Measurements from ENCODE around the gene FHIP1A.

Gene FHIP1A

DNA sequence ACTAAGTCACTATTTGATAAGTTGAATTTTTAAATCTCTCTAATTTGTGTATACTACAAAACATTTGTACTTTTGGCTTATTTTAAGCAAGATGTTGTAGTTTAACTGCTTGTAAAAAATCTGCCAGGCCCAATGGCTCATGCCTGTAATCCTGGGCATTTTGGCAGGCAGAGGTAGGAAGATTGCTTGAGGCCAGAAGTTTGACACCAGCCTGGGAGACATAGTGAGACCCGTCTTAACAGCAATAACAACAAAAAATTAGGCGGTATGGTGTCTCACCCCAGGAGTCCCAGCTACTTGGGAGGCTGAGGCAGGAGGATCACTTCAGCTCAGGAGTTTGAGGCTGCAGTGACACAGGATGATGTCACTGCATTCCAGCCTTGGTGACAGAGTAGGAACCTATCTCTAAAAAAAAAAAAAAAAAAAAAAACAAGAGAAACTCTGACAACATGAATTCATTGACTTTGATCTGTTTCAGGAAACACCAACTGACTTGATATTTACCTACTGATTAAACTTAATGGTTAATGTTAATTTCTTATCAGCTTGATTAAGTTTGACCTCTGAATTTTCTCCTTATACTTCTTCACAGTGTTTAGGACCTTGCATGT lies 8.9 kb downstream of the FHIP1A start:
- no peak for DNase-seq

DNA sequence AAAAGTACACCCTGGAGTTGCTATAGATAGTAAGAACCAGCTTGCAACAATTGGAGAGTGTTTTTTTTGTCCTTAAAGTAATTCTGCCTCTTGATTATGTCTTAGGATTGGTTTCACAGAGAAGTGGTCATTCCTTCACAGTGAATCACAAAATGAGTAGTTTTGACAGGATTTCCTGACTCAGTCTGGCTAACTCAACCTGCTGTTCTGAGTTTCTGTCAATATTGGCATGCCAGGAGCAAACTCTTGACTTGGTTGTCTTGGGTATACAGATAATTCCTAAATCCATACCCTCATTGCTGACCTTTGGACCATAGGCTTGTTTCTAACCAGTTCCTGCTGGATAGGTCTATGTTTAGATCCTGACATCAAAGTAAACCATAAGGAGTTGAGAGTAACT lies 9.4 kb downstream of the FHIP1A start:
- no peak for DNase-seq

GRCh38 chr4:151418856-151419255 lies 9.9 kb downstream of the FHIP1A start:
- no peak for DNase-seq

- no peak for DNase-seq
Measured at GRCh38 chr4:151420250-151420807, 11.4 kb downstream of the FHIP1A start.

DNA sequence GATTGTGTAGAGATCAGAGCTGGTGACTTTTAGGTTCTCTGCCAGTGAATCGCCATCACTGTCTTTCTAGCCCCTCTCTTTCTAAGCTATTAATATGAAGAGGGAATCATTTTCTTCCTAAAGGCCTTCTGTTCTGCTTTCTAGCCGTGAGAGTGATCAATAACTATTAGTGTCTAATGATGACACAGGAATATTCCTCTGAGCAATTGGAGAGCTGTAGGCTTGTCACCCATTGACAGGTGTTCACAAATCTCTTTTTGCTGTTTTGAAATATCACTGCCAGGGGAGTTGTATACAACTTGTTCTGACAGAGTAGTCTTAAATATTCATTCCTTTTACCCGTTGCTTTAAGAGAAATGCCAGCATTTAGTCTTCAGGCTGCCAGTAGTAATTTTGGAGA lies 13.9 kb downstream of the FHIP1A start:
- DNase-seq: no peak

DNA sequence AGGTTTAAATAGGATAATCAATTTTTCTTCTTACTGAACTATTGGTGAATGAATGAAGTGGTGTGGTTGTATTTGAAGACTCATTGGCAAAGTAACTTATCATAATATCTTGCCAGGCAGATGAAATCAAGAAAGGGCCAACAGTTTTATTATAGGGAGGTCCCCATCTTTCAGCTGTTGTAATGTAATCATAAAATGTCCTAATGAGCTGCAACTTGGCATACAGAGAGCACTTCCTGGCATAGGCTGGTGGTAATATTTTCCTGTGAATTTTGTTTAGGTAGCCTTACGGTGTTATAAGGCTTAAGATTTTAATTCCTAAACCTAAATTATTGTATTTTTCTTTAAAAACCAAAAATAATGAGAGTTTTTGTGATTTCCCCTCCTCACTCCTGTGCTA lies 17.5 kb downstream of the FHIP1A start:
- no peak for DNase-seq

DNA sequence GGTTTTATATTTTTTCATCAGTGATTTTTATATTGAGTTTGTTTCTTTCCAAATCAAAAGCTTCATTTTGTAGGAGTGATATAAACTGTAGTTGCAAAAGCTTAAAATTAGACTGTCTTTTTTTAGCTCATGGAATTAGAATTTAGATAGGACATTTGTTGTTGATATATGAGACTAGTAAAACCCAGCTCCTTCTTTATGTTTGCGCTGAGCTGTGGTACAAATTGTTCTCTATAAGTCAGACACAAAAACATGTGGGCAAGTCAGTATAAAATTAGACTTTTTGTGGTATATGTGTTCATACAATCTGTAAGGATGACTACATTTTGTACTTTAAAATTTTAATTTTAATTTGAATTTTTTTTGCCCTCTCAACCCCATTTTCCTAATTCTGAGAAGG lies 18.3 kb downstream of the FHIP1A start:
- no peak for DNase-seq

DNA sequence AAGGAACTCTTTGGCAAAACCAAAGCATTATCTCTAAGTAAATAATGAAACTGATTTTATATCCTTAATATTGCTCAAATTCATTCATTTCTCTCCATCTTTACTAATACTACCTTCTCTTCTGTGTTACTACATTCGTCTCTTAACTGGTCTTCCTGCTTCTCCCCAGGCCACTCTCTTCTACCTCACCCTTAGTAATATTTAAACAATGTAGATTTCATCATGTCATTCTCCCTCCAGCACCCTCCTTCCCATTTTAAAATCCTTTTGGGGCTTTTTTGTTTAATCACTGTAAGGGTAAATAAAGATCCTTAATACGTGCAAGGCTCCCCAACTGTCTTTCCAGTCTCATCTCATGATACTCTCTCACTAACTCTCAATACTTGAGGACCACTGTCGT lies 19.4 kb downstream of the FHIP1A start:
- DNase-seq: no peak

GRCh38 chr4:151429957-151430570 lies 21.1 kb downstream of the FHIP1A start:
- DNase-seq: no peak

- no peak for DNase-seq
Measured at GRCh38 chr4:151430740-151431457, 21.9 kb downstream of the FHIP1A start.

DNA sequence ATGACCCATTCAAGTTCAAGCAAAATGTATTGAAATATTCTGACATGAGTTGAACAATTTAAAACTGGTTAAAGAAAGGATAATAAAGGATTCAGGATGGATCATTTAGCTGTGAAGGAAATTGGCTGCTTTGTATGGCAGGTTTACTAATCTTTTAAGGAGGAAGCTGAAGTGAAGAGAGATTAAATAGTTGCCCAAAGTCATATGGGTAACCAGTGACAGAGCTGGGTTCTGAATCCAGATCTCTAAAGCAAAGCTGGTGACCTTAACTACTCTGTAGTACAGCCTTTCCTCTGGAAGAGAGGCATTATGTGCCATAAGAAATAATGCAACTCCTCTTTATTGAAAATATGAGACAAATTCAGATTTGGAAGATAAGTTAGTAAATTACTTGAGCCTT lies 22.8 kb downstream of the FHIP1A start:
- no peak for DNase-seq

DNA sequence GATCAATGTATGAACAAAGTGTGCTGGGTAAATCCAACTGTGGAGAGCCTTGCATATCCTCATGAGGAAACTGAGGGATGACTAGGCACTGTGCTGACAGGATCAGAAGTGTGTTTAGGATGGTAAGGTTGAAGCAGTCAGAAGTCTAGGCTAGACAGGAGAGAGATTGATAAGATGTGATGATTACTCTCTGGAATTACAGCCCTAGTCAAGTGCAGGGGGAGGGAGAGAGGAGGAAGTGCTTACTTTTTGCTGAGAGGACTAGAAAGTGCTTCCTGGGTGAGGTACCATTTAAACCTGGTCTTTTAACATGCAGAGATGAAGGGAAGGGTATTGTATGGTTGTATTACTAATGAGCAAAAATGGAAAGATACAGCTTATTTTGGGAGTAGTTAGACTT lies 23.7 kb downstream of the FHIP1A start:
- DNase-seq: no peak

DNA sequence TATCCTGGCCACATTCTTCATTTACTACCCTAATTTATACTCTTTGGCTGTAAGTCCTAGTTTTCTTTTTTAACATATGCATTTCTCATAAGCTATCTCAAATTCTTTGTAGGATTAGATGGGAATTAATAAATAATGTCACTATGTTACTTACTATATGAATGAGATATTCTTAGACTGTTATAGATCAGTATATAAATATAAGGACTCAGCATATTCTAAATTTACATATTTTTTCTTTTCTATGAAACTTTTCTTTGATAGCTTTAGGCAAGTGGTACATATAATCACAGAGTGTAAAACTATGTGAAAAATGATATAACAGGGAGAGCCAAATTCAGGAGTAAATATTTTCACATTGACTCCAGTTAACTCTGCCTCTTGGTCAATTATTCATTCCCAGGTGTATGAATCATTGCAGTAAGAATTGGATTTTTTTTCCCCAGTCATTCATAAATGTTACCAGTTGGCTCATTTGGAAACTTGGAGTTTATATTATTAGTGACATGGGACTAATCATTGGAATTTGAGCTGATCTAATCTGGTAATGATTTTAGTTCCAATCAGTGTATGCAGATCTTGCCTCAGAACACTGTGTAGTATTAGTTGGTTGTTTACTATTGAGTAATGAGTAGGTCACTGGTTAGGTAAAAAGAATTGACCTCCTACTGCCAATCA lies 25.3 kb downstream of the FHIP1A start:
- no peak for DNase-seq

DNA sequence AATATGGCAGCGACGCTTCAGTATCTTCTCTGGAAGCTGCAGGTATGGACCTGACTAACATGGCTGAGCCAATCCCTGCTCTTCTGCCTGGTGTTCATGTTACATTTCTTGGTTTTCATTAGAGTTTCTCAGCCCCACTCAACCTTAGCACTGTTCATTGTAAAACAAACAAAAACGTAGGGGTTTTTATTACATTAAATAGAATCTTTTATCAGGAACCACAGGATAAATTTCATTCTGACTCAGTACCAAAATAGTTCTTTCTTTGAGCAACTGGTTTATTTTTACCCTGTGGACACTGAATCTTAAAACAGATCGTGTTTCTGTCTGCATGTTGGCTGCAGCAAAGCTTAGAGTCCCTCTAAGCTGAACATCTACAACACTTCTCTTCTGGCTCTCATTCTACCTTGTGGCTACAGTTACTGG lies 27.1 kb downstream of the FHIP1A start:
- peak in 1 of 56 donors; percentile 6 for DNase-seq

DNA sequence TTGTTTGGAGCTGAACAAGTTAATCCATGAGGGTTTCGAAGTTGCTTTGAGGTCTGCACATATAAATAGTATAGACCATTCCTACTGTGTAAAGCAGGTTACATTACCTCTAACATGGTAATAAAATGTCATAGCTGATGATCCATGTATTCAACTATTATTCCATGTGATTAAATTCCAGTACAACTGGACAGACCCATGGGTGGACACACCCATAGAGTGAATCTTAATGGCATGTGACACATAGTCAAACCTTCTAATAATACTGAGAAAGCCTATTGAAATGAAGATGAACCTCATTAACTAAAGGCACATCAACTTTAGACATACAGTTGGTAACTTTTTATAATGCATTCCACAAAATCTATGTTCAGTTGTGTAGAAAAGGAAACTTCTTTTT lies 28.5 kb downstream of the FHIP1A start:
- no peak for DNase-seq

- no peak for DNase-seq
Measured at GRCh38 chr4:151438154-151438553, 29.2 kb downstream of the FHIP1A start.

DNA sequence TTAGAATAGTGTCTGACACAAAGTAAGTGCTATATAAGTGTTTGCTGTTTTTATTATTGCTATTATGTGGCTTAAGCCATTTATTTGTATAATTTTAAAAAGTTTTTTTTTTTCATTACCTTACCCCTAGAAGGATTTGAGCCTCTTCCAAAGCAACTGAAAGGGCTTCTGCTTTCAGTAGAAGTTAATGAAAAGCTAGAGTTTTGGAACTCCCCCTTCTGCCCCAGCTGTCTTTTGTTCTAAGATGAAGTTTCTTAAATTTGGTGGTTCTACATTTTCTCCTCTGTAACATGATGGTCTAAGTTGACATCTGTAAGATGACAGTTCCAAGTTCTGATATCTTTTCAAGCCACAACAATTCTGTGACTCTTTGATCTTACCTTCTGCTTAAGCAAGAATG lies 30.3 kb downstream of the FHIP1A start:
- no peak for DNase-seq

DNA sequence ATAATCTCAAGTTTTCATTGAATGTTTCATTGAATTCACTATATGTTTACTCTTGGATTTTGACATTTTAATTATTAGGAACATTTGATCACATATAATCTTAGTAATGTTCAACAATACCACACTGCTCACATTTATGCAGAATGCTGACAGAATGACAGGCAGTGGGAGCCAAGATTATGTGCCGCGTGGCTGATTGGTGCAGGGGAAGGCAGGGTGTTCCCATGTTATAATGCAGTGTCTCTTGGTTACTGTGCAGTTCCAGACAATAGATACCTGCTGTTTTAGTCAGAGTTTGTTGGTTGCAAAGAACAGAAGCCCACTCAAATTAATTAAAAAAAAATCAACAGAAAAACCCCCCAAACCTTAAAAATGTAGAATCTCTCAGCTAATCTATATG lies 33.0 kb downstream of the FHIP1A start:
- peak in 1 of 56 donors; percentile 3 for DNase-seq

DNA sequence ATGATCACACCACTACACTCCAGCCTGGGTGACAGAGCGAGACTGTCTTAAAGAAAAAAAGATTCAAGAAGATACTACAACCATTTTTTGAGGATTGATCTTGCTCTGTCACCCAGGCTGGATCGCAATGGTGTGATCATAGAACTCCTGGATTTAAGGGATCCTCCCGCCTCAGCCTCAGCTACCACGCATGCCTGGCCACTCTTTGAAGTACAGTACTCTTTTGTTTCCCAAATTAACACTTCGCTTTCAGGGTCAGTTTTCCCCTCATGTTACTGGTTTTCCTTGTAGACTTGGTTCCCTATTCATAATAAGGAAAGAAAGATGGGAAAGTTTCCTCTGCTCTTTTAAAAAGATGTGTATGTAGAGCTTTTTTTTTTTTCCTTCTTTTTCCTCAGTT lies 34.3 kb downstream of the FHIP1A start:
- DNase-seq: no peak

- DNase-seq: no peak
Measured at GRCh38 chr4:151443752-151444151, 34.8 kb downstream of the FHIP1A start.

DNA sequence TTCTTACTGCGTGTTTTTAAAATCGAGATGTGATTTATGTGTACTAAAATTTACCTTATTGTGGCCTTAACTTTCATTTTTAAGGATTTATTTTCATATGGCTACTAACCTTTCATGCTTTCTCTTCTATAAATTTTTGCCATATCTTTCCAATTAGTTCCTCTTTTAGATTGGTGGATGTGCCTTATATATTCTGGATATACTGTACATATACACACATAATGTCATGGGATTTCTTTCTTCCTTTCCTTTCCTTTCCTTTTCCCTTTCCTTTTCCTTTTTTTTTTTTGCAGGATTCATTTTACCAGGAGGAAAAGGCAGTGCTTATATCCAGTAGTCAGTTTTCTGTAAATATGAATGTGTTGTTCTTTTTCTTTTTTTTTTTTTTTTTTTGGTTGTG lies 37.2 kb downstream of the FHIP1A start:
- no peak for DNase-seq

- no peak for DNase-seq
Measured at GRCh38 chr4:151454513-151454912, 45.5 kb downstream of the FHIP1A start.
